ENCODE measurements around the gene RBM4.

The RBM4 gene

GRCh38 chr11:66691311-66691980 is 52.9 kb downstream of the RBM4 start:
- no peak for DNase-seq

- no peak for DNase-seq
These were observed 53.9 kb downstream of the RBM4 start for GRCh38 chr11:66692446-66692845.

- no peak for DNase-seq
These were observed 54.4 kb downstream of the RBM4 start for GRCh38 chr11:66692871-66693331.

DNA sequence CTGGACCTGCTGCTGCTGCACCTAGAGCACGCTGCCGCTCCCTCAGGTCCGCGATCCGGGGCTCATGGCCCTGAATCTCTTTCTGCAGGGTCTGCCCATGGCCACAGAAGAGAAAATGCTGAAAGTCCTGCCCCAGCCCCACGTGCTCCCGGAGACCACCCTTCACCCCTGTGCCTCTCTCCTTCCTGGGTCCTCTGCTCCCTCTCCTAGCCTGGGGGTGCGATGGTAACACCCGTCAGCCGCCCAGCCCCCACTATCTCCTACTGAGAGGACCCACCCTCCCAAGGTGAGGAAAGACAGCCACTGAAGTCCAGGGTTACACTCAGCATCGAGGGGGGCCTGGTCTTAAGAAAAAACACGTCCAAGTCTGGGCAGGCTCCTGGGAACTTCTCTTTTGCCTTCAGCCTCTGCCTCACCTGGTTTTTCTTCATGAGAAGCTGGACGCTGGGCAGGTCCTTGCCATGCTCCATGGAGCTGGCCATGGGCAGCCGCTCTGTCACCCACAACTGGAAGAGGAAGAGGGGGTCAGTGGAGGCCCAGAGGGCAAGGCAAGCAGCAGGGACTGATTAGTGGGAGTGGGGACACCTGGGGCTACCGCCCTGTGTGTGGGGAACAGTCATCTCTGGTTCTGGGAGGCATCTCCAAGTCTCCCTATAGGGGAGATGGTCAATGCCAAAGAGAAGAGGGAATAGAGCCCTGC is 55.0 kb downstream of the RBM4 start:
- DNase-seq = no peak

DNA sequence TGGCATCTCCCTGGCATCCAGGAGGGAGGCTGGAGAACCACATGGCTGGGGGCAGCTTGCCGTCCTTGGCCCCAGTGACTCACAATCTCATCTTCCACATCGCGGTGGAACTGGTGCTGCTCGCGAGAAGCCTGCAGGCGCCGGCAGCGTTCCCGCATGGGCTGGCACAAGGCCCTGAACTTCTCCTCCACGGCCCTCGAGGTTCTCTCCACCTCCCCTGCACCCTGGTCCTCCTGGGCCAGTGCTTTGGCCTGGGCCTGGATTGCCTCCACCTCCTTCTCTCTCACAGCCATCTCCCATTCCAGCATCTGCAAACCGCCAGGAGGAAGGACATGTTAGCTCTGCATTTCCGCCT is 55.5 kb downstream of the RBM4 start:
- no peak for DNase-seq

GRCh38 chr11:66694732-66695207 is 56.3 kb downstream of the RBM4 start:
- DNase-seq = peak; percentile 95
